T47D (cell line): ENCODE results near the gene PDZD2.

ENCODE experiments used
- DNase-seq, 2 experiments: peaks; one replicate each; pipeline versions ENCODE4 v3.0.0 to v3.0.0-alpha.2; 2011 to 2012; ENCODE audit warnings: low read depth in 1 of 2, low spot score in 1 of 2
- JUND ChIP-seq: IDR thresholded peaks from 2 replicates; pipeline ENCODE4 v1.6.1; 2012; ENCODE audit warnings: low read depth
- in situ Hi-C: cut with HindIII; loops from 2 replicates; pipeline ENCODE4 v1.10.0; 2016; ENCODE audit warnings: low sequenced_read_pairs, low pct_unique_long_range_greater_than_20kb

Gene PDZD2

GRCh38 chr5:31901807-31902530, 263.0 kb downstream of the PDZD2 start:
- DNase-seq = no peak
- in situ Hi-C loops = no loop called here
- TF ChIP-seq JUND = no peak

DNA sequence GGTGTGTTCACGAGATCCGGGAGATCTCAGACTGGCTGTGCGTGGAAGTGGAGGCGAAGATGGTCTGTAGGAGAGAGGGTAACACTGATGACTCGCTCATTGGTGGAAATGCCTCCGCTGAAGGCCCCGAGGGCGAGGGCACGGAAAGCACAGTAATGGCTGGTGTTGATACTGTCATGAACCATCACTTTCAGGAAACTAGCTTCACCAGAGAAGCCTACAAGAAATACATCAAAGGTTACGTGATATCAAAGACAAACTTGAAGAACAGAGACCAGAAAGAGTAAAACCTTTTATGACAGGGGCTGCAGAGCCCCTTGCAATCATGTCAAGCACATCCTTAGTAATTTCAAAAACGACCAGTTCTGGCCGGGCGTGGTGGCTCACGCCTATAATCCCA, 269.5 kb downstream of the PDZD2 start:
- TF ChIP-seq JUND = no peak
- in situ Hi-C loops = no loop called here
- DNase-seq = no peak

- TF ChIP-seq JUND = no peak
- in situ Hi-C loops = no loop called here
- DNase-seq = no peak
These were observed 270.1 kb downstream of the PDZD2 start for GRCh38 chr5:31909073-31909472.

DNA sequence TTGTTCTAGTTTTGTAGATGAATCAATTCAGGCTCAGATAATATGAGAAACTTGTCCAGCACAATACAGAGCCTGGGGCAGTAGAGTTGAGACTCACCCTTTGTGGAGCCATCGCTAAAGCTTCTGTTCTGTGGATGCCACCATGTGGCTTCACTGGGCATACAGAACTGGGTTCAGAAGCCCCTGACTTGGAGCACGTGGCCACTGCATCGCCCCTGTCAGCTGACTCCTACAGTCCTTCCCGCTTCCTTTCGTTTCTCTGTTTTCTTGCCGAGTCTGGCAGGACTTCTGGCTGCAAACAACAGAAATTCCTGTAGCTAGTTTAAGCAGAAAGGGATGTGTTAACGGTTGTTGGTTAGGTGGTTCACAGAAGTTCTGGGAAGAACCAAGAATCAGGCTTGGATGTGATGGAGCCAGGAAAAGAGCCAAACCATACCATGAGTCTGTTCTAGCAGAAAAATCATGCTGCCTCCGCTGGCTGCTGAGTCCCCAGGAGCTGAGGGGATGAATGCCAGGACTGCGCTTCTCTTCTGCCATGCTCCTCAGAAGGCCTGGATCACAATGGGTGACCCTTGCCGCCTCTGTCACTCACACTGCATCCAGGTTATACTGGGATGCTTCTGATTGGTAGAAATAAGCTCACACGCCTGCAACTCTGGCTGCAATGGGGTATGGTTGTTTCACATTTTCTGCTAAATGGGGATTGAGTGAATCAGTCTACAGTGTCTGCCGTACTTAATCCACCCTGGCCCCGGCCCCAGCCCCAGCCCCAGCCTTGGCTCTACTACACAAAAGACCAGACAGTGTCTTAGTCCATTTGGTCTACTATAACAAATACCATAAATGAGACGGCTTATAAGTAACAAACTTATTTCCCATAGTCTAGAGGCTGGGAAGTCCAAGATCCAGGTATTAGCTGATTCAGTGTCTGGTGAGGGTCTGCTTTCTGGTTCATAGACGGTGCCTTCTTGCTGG, 272.6 kb downstream of the PDZD2 start:
- TF ChIP-seq JUND = no peak
- in situ Hi-C loops = no loop called here

GRCh38 chr5:31913808-31914207, 274.9 kb downstream of the PDZD2 start:
- TF ChIP-seq JUND = no peak
- in situ Hi-C loops = no loop called here

More for the DNA sequence above, 272.6 kb downstream of the PDZD2 start:
- DNase-seq = peak in 1 of 2 experiments; percentile 36

GRCh38 chr5:31916327-31916726, 277.4 kb downstream of the PDZD2 start:
- TF ChIP-seq JUND = no peak
- DNase-seq = no peak
- in situ Hi-C loops = no loop called here

More at GRCh38 chr5:31913808-31914207, 274.9 kb downstream of the PDZD2 start:
- DNase-seq = no peak

- in situ Hi-C loops = no loop called here
- DNase-seq = no peak
- TF ChIP-seq JUND = no peak
These were observed 279.8 kb downstream of the PDZD2 start for GRCh38 chr5:31918739-31919138.

DNA sequence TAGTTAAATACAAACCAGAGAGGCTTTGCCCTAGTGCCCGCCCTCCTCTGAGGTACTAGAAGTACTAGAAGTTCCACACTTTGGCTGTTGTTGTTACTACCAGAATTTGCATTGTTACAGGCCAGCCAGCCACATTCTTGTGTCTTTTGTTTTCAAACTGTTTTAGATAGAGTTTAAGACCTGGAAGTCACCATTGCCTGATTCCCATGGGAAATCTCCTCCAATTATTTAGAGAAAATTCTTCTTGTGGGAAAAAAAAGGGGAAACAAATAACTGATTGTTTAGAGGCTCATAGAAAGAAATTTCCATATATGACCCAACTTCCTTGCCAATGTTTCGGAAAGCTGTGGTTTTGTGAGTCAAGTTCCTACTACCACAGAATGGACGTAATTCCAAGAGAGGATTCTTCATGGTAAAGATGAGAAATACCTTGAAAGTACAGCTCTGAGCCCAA, 282.9 kb downstream of the PDZD2 start:
- in situ Hi-C loops = no loop called here
- no peak for TF ChIP-seq JUND
- no peak for DNase-seq

DNA sequence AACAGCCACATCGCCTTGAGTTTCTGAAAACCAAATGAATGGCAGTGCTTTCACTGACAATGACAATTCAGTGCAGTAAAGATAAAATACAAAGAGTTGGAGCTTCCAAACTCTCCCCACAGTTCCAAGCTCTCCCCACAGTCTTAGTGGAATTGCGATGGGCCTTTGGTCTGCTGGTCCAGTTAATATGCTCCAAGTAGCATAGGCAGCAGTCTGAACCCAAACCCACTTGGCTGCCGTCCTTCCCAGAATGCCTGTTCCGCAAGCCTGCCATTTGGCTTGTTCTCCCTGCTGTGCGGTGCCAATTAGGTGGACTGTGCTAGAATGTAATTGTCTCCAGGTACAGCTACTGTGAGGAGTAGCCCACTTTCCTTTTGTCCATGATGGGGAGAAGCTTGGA, 285.1 kb downstream of the PDZD2 start:
- no peak for TF ChIP-seq JUND
- in situ Hi-C loops = no loop called here
- DNase-seq = no peak

DNA sequence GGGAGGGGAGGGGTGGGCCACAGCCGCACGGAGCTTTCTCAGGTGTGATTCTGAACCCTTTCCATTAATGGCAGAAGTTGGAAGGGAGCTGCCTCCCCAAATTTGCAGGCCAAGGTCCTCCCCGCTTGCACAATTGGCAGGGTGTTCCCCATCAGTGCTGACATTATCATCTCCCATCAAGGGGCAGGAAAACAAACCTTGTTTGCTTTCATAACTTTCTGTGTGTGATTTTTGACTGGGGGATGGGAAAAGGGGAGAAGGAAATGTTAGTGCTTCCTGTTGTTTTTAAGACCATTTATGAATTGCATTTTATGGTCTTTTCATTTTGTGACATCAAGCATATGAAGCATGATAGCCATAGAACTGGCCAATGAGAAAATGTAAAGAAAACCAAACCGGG, 292.9 kb downstream of the PDZD2 start:
- in situ Hi-C loops = no loop called here
- peak in 1 of 2 experiments; percentile 75 for DNase-seq
- TF ChIP-seq JUND = no peak

DNA sequence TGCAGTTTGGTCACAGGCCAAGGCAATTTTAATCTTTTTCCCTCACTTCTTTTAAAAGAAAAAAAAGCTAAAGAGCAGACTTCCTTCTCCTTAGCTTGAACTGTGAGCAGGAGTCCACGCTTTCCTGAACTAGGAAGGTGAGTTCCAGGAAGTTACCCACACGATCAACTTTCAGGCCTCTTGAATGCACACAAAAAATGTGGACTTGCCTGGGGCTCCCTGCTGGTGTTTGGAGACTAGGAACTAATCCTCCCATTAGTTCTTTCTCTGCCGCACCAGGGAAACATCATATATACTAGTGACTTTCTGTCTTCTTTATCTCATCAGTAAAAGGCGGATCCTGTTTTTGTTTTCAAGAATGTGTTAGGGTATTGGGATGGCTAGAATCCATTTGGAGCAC, 295.2 kb downstream of the PDZD2 start:
- DNase-seq = peak; percentile 67 to 94
- in situ Hi-C loops = no loop called here
- TF ChIP-seq JUND = 0 out of 2 replicates have a peak, but pooled peaks have one; percentile 14

DNA sequence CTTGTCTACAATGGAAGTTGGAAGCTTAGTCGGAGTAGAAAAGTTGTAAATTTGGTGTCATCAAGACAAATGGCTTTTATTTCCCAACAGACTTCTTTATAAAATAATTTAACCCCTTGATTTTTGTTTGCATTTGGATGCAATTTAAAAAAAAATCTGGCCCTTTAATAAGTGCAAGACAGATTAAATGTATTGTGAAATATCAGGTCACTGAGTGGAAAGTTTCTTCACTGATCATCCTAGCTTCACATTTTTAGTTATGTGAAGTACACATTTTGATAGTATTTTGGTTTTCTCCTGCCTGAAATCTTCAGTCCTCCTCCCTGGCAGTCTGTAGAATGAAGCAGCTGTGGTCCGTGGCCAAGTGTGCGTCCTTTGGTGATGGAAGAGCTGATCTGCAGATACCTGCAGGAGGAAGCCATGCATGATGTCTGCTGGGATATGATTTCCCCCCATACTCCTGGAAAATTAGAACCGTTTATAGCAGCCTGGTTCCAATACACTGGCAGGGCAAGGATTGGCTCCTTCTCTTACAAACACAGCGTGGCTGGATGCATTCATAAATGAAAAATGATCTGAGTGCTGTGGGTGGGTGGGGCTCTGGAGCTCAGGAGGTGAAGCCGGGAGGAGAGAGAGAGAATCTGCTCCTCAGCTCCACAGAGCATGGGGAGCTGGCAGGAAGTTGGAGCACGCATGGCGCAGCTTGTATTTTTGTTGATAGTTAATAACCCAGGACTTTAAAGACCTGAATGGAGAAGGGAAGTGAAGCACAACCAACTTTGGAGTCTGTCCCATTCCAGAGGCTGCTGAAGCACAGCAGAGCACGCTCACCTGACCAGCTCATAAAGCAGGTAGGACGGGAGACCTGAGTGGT, 296.8 kb downstream of the PDZD2 start:
- DNase-seq = peak; percentile 64 to 88
- in situ Hi-C loops = no loop called here
- no peak for TF ChIP-seq JUND

DNA sequence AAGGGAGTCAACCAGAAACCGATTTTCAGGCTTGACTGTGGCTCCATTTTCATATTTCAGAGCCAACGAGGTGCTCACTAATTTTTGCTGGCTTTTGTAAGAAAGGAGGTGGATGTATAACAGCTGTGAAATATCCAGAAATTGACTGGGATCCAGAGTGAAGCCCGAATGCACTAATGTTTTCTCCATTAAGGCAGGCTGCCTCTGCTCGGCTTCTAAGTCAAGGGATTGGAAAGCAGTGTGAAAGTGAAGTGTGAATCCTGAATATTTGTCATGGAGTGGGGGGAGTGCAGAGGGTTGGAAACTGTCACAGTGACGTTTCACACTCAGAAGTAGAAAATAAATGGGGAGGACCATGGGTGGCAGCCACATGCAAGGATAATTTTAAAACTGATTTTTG, 297.8 kb downstream of the PDZD2 start:
- DNase-seq = no peak
- no peak for TF ChIP-seq JUND
- in situ Hi-C loops = no loop called here
